Measurements from ENCODE around the gene EHD4. TPM values are rescaled to one million over a fixed set of nuclear protein-coding genes. Genes with fewer than 3 reads are reported as not detected.

The EHD4 gene
- polyA plus RNA-seq, 1 of the 3 experiments (the other 2 are of a cell fraction): 17.5 TPM

GRCh38 chr15:41932101-41932500 lies 40.3 kb downstream of the EHD4 start:
- H4K20me1 ChIP-seq (ENCODE audit: insufficient read depth): no peaks in the 10 kb centered on the region
- peaks cover 0 to 6% of the 10 kb centered on the region in 2 experiments for H3K36me3 ChIP-seq (replicated peaks in 1 of 2; ENCODE audit: control insufficient read depth in 1 of 2, insufficient read depth in 2 of 2, low read length in 1 of 2)
- no peak for DNase-seq
- H3K9me3 ChIP-seq: no peaks in the 10 kb centered on the region
- H3F3A ChIP-seq (replicated peaks; ENCODE audit: insufficient read depth): peaks cover 11% of the 10 kb centered on the region
- H3K79me2 ChIP-seq (ENCODE audit: insufficient read depth): peaks cover 13% of the 10 kb centered on the region
- H3K9me2 ChIP-seq: no peaks in the 10 kb centered on the region
- H3K4me2 ChIP-seq: no peak overlapping the region
- no peak overlapping the region for H3K4me3 ChIP-seq (ENCODE audit: low read depth in 2 of 2, low read length in 1 of 2)
- no peak overlapping the region for H2AFZ ChIP-seq (ENCODE audit: low read depth)
- 100% methylated on average over 9 of the region's 9 CpGs for WGBS (ENCODE audit: low lambda C conversion rate)
- CTCF ChIA-PET: interaction anchor here (1.6 to 1.8 kb wide), 2 partner anchors 10 to 19 kb away, joined by 4 to 5 read pairs; no protein-coding TSS in a partner anchor
- H3K27ac ChIP-seq (ENCODE audit: low read depth in 2 of 2, low read length in 1 of 2): peak overlapping the region in 1 of 2 experiments; percentile 76; a peak in 1 of 4 replicates
- POLR2A ChIA-PET: no interaction called here
- no peak for TF ChIP-seq TEAD4 (IDR thresholded peaks at IDR 0.05; ENCODE audit: borderline replicate concordance, insufficient read depth)
- TF ChIP-seq PBX3 (IDR thresholded peaks at IDR 0.05): no peak
- no peak for TF ChIP-seq FOSL2 (IDR thresholded peaks at IDR 0.05; ENCODE audit: borderline replicate concordance, low read depth)
- TF ChIP-seq RCOR1 (IDR thresholded peaks at IDR 0.05; ENCODE audit: low read length): no peak
- TF ChIP-seq, protein P1, sequence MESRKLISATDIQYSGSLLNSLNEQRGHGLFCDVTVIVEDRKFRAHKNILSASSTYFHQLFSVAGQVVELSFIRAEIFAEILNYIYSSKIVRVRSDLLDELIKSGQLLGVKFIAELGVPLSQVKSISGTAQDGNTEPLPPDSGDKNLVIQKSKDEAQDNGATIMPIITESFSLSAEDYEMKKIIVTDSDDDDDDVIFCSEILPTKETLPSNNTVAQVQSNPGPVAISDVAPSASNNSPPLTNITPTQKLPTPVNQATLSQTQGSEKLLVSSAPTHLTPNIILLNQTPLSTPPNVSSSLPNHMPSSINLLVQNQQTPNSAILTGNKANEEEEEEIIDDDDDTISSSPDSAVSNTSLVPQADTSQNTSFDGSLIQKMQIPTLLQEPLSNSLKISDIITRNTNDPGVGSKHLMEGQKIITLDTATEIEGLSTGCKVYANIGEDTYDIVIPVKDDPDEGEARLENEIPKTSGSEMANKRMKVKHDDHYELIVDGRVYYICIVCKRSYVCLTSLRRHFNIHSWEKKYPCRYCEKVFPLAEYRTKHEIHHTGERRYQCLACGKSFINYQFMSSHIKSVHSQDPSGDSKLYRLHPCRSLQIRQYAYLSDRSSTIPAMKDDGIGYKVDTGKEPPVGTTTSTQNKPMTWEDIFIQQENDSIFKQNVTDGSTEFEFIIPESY (IDR thresholded peaks at IDR 0.05; ENCODE audit: borderline replicate concordance, low read depth): no peak
- TF ChIP-seq EZH2phosphoT487 (IDR thresholded peaks at IDR 0.05; ENCODE audit: borderline replicate concordance, low read depth): no peak
- TF ChIP-seq NRF1 (IDR thresholded peaks at IDR 0.05; ENCODE audit: low read depth, low read length): no peak
- TF ChIP-seq, protein P2, sequence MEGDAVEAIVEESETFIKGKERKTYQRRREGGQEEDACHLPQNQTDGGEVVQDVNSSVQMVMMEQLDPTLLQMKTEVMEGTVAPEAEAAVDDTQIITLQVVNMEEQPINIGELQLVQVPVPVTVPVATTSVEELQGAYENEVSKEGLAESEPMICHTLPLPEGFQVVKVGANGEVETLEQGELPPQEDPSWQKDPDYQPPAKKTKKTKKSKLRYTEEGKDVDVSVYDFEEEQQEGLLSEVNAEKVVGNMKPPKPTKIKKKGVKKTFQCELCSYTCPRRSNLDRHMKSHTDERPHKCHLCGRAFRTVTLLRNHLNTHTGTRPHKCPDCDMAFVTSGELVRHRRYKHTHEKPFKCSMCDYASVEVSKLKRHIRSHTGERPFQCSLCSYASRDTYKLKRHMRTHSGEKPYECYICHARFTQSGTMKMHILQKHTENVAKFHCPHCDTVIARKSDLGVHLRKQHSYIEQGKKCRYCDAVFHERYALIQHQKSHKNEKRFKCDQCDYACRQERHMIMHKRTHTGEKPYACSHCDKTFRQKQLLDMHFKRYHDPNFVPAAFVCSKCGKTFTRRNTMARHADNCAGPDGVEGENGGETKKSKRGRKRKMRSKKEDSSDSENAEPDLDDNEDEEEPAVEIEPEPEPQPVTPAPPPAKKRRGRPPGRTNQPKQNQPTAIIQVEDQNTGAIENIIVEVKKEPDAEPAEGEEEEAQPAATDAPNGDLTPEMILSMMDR (IDR thresholded peaks at IDR 0.05): no peak
- TF ChIP-seq TCF12 (IDR thresholded peaks at IDR 0.05): no peak
- TF ChIP-seq, protein P3, sequence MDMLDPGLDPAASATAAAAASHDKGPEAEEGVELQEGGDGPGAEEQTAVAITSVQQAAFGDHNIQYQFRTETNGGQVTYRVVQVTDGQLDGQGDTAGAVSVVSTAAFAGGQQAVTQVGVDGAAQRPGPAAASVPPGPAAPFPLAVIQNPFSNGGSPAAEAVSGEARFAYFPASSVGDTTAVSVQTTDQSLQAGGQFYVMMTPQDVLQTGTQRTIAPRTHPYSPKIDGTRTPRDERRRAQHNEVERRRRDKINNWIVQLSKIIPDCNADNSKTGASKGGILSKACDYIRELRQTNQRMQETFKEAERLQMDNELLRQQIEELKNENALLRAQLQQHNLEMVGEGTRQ (IDR thresholded peaks at IDR 0.05; ENCODE audit: borderline replicate concordance, low read depth, low read length): no peak
- TF ChIP-seq EP300 (IDR thresholded peaks at IDR 0.05; ENCODE audit: borderline replicate concordance in 1 of 2, low read depth in 1 of 2, low read length in 1 of 2): no peak
- TF ChIP-seq FOXM1 (IDR thresholded peaks at IDR 0.05; ENCODE audit: low read depth): no peak
- TF ChIP-seq RAD21 (IDR thresholded peaks at IDR 0.05; ENCODE audit: low read length): no peak
- no peak for TF ChIP-seq SIN3A (IDR thresholded peaks at IDR 0.05; ENCODE audit: borderline replicate concordance, low read depth, low read length)
- TF ChIP-seq FOXJ3 (CRISPR knock-in tag; IDR thresholded peaks at IDR 0.05): no peak
- TF ChIP-seq GATA2 (CRISPR knock-in tag; IDR thresholded peaks at IDR 0.05): no peak
- no peak for TF ChIP-seq ELF1 (IDR thresholded peaks at IDR 0.05)
- no peak for TF ChIP-seq RXRA (IDR thresholded peaks at IDR 0.05; ENCODE audit: borderline replicate concordance, low read depth)
- no peak for TF ChIP-seq REST (IDR thresholded peaks at IDR 0.05; ENCODE audit: low read depth, low read length)
- TF ChIP-seq MXI1 (IDR thresholded peaks at IDR 0.05; ENCODE audit: low read depth, low read length): no peak
- no peak overlapping the region for H3K9ac ChIP-seq
- peaks cover 14 to 43% of the 10 kb centered on the region in 2 experiments for H3K4me1 ChIP-seq (ENCODE audit: control insufficient read depth in 1 of 2, insufficient read depth in 2 of 2, low read depth in 1 of 2, low read length in 1 of 2)
- no peaks in the 10 kb centered on the region for H3K27me3 ChIP-seq (ENCODE audit: insufficient read depth)

Measured in SK-N-SH (cell line).